ENCODE results near the gene FXYD6.

Gene FXYD6

GRCh38 chr11:117809236-117810055, 67.0 kb downstream of the FXYD6 start:
- TF ChIP-seq REST (IDR thresholded peaks at IDR 0.05; ENCODE audit: insufficient read depth in 1 of 2, low read depth in 2 of 2, low read length in 2 of 2), result no peak

- TF ChIP-seq SIN3A (IDR thresholded peaks at IDR 0.05; ENCODE audit: borderline replicate concordance, insufficient read depth, low read length) (no peak), TAF1 (IDR thresholded peaks at IDR 0.05; ENCODE audit: borderline replicate concordance, insufficient read depth, low read length) (no peak), FOXP2 (optimal IDR thresholded peaks at IDR 0.05; ENCODE audit: borderline replicate concordance, extremely low read depth, extremely low read length, insufficient read depth) (no peak), REST (IDR thresholded peaks at IDR 0.05; ENCODE audit: insufficient read depth in 1 of 2, low read depth in 2 of 2, low read length in 2 of 2) (no peak), POLR2AphosphoS5 (IDR thresholded peaks at IDR 0.05; ENCODE audit: low read depth, low read length) (no peak)
Observed at GRCh38 chr11:117808784-117809183, 67.7 kb downstream of the FXYD6 start.

GRCh38 chr11:117807482-117808327, 68.8 kb downstream of the FXYD6 start:
- no peak for TF ChIP-seq TAF1 (IDR thresholded peaks at IDR 0.05; ENCODE audit: borderline replicate concordance, insufficient read depth, low read length)
- no peak for TF ChIP-seq POLR2AphosphoS5 (IDR thresholded peaks at IDR 0.05; ENCODE audit: low read depth, low read length)
- TF ChIP-seq SIN3A (IDR thresholded peaks at IDR 0.05; ENCODE audit: borderline replicate concordance, insufficient read depth, low read length), result no peak
- TF ChIP-seq FOXP2 (optimal IDR thresholded peaks at IDR 0.05; ENCODE audit: borderline replicate concordance, extremely low read depth, extremely low read length, insufficient read depth), result no peak
- no peak for TF ChIP-seq REST (IDR thresholded peaks at IDR 0.05; ENCODE audit: insufficient read depth in 1 of 2, low read depth in 2 of 2, low read length in 2 of 2)

- TF ChIP-seq TAF1 (IDR thresholded peaks at IDR 0.05; ENCODE audit: borderline replicate concordance, insufficient read depth, low read length), result no peak
- no peak for TF ChIP-seq REST (IDR thresholded peaks at IDR 0.05; ENCODE audit: insufficient read depth in 1 of 2, low read depth in 2 of 2, low read length in 2 of 2)
- no peak for TF ChIP-seq FOXP2 (optimal IDR thresholded peaks at IDR 0.05; ENCODE audit: borderline replicate concordance, extremely low read depth, extremely low read length, insufficient read depth)
- no peak for TF ChIP-seq SIN3A (IDR thresholded peaks at IDR 0.05; ENCODE audit: borderline replicate concordance, insufficient read depth, low read length)
- no peak for TF ChIP-seq POLR2AphosphoS5 (IDR thresholded peaks at IDR 0.05; ENCODE audit: low read depth, low read length)
Observed at GRCh38 chr11:117806846-117807245, 69.6 kb downstream of the FXYD6 start.
